SH-SY5Y (cell line): Measurements from ENCODE around the gene GOLGA6L2.

Source experiments
- GATA2 ChIP-seq: IDR thresholded peaks from 2 replicates; pipeline ENCODE4 v1.6.1; 2011; ENCODE audit warnings: mild to moderate bottlenecking, low read depth, low read length
- GATA3 ChIP-seq: IDR thresholded peaks from 2 replicates; pipeline ENCODE4 v1.6.1; 2011; ENCODE audit warnings: low read depth, mild to moderate bottlenecking, low read length, moderate library complexity

The GOLGA6L2 gene

DNA sequence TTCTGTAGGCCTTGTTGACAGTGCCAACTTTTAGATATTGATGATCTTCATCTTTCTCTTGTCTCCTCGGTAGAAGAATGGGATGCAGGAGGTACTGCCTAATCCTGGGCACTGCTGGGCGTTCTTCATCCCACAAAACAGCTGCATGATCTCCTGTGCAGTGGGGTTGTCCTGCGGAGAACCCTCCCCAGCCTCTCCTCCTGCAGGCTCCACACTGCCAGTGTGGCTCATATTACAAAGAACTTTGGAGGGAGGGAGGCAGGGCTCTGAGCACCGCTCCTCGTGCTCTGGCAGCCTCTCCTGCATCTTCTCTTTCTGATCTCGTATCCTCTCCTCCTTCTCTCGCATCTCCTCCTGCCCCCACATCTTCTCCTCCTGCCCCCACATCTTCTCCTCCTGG, 7.5 kb downstream of the GOLGA6L2 start:
- no peak for TF ChIP-seq GATA2
- TF ChIP-seq GATA3 = no peak

DNA sequence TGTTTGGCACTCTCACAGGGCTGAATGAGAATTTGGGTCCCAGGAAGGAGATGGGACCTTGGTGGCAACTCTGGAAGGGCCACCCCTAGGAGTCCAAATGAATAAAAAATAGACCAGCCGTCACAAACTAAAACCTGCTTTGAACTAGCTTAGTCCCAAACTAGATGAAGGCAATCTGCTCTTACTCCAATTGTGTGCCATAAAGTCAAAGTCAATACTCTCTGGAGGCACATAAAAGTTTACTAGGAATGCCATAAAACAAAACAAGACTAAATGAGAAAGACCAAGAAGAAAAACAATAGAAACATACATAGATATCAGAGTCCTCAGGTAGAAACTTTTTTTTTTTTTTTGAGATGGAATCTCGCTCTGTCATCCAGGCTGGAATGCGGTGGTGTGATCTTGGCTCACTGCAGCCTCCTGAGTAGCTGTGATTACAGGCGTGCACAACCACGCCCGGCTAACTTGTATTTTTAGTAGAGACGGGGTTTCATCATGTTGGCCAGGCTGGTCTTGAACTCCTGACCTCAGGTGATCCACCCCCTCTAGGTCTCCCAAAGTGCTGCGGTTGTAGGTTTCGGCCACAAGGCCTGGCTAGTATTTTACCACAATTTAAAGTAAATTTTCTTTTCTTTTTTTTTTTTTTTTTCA, 8.1 kb downstream of the GOLGA6L2 start:
- TF ChIP-seq GATA2 = no peak
- TF ChIP-seq GATA3 = no peak

DNA sequence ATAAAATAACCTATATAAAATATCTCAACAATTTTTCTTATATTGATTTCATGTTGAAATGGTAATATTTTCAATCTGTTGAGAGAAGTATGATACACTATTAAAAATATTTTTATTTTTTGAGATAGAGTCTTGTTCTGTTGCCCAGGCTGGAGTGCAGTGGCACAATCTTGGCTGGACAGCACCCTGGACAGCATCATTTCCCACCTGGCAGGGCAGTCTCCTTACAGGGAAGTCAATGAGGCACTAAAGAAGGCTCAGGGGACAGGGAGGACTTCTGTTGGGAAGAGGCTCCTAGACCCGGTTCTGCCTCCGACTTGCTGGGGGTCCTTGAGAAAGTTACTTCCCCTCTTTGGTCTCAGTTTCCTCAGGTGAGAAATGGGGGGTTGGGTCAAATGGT, 9.4 kb downstream of the GOLGA6L2 start:
- no peak for TF ChIP-seq GATA3
- no peak for TF ChIP-seq GATA2

DNA sequence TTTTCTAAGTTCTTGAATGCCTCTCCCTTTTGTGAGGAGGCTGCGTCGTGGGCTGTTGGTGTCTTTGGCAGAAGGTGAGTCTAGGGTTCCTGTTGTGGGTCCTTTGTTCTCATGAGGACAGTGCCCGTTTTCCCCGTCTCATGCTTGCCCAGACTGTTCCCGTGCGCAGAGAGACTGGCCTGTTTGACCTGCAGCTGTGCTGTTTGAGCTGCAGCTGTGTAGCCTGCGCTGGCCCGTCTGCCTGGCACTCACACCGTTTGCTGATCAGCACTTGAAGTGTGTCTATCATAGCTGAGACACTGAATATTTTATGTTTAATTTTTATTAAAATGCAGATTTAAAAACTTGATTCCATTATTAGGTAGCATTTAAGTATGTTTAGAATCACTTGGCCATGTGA, 9.9 kb downstream of the GOLGA6L2 start:
- TF ChIP-seq GATA3 (no peak), GATA2 (no peak)

DNA sequence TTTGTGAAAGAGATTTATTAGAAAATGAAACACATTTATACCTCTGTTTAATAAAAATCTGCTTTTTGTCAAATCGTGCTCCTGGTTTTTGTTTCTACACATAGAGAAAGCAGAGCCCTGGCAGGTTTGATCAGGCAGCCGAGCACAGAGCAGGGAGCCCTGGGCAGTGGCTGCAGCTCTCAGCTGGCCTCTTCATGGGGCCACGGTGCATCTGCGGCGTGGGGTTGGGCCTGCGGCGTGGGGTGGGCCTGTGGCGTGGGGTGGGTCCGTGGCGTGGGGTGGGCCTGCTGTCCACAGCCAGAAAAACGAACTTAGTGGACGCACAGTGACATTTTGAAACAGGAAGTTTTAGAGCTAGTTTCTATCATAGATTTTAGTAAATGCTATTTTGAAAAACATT, 10.6 kb downstream of the GOLGA6L2 start:
- TF ChIP-seq GATA3 (no peak), GATA2 (no peak)

DNA sequence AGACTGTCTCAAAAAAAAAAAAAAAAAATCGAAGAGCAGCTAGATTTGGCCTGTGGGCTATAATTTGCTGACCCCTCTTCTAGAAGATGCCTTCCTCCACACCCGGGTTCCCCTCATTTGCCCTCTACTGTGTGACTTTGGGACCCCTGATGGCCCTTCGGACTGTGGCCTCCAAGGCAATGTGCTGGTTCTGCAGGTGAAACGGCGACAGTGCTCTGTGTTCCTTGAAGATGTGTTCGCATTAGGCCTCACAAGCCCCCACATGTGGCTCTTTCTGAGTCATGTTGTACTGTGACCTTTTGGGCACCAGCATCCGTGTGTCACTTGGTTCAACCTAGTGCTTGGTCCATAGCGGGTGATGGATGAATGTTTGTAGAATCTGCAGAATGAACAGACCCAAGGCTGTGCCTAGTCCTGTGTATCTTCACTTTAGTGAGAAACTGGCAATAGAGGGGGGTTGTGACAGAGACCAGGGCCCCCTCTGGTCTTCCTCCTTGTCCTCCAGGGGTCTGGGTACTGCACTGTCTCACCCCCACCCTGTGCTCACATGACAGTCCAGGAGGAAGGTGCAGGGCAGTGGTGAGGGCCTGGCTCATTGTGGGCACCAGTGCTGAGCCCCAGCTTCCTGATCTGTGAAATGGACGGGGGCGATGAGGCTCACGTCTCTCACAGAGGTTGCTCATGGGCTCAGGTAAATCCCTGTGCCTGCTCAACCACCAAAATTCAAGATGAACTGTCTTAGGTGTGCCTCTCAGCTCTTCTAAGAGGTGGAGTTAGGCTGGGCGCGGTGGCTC, 22.7 kb downstream of the GOLGA6L2 start:
- TF ChIP-seq GATA3 (no peak), GATA2 (no peak)

DNA sequence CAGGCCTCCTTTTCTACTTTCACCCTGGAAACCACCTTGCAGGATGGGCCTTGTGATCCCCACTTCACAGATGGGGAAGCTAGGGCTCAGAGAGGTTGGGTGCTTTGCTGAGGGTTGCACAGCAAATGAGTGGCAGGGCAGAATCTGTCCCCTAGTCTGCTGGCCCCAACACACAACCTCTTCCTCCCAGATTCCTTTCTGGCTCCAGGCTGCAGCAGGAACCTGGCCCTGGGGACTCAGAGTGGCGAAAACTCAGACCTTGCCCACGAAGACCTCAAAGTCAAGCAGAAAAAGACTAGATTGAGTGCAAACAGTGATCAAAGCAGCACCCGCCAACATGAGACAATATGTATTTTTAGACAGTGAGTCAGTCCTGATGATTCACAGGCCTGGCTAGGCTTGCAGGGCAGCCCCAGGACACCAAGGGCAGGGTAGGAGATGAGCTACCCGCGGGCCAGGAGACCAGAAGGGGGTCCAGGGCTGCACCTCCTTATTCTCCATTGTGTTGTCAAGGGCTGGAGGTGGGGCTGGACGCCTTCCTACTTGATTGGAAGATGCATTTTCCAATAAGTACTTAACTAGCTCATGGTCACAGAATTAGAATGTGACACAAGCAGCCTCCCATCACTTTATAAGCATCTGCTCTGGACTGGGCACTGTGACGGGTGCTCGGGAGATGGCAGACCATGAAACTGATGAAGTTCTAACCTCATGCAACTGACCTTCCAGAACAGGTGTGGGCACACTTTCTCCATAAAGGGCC, 23.9 kb downstream of the GOLGA6L2 start:
- no peak for TF ChIP-seq GATA3
- TF ChIP-seq GATA2 = no peak

DNA sequence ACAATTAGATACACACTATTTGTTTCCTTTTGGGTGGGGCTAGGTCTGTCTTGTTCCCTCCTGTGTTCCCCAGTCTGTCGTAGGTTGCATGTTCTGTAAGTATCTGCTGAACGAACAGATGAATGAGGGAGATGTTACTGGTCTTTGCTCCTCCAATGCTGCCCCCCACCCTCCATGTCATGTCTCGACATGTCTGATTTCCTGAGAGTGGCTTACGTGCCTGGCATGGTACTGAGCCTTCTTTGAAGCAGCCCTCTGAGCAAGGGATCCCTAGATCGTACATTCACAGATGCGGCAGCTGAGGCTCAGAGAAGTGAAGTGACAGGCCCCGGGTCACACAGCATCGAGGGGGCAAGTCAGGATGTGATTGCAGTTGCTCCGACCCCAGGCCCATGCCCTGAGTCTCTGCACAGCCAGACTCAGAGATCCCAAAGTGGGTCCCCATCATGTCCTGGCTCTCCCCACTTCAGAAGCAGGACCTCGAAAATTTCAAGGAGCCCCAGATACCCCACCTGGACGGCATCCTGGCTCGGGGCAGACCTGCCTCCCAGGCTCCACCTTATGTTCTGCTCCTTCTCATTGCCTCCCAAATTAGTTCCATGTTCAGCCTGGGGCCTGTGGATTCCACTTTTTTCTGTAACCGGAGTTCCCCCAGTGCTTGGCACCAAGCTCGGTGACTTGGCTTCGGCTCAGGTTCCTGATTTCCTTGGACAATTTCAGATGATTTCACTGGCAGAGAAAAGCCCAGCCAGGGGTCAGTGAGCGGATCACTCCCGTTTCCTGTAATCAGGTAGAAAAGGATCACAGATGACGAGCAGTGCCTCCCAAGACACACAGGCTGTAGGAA, 24.7 kb downstream of the GOLGA6L2 start:
- TF ChIP-seq GATA3 = no peak
- no peak for TF ChIP-seq GATA2

DNA sequence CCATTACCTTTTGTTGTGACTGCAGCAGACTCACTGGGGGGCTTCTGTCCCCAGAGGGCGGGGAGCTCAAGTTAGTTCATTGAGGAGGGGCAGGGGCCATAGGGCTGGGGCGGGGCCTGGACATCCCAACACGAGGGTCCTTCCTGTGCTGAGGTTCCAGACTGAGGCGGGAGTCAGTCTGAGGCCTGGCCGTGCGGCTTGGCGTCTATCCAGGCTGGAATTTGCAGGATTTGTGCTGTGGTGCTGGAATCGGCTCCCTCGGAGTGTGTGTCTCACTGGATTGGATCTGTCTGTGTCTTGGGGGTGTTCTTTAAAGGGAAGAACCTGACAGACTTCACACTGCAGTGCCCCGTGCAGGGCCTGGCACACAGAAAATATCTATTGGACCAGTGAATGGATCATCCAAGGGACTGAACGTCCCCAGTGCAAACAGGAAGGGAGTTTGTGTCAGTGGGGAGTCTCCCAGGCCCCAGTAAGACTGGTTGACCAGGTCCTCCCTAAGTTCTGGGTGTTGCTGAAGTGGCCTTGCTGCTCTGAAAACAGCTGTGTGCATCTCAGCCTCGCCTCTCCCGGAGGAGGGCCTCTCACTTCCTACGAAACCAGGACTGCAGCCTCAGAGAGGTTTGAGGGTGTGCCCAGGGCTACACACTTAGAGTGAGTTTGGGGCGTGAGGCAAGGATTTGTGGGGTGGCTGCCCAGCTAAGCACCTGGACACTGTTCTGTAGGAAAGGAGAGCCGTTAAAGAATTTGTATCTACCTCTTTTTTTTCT, 26.1 kb downstream of the GOLGA6L2 start:
- TF ChIP-seq GATA2 = no peak
- TF ChIP-seq GATA3 = no peak

DNA sequence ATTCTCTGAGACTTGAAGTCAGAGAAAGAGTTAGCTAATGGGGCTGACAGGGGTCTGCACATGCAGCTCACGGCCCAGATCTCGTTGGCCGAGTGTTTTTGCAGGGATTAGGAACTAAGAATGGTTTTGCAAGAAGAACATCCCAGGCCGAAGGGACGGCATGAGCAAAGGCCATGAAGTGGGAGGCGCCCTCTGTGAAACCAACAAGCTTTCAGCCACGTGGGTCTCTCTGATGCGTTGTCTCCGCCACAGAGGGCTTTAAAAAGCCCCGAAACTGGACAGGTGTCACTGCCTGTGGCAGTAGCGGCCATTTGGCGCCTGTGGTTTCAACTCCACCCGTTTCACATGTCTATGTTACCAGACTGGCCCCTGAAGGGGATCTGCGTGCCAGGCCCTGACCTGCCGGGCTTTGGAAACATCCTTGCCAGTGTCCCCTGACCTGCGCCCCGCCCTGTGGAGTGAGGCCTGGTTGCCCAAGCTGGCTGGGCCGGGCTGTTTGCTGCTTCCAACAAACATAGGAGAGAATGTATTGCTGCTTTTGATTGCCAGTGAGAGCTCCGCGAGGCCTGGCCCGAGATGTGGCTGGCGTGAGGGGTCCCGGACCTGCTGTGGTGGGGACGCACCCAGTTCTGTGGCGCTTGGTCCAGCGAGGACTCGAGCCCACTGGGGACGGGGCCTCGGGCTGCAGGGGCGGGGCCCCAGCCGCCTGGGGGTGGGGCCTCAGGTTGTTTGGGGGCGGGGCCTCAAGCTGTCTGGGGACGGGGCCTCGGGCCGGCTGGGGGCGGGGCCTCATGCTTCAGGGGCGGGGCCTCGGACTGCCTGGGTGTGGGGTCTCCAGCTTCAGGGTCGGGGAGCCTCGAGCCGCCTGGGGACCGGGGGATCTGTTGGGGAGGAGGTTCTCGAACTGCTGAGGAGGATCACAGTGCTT, 30.4 kb downstream of the GOLGA6L2 start:
- TF ChIP-seq GATA3 (no peak), GATA2 (no peak)

DNA sequence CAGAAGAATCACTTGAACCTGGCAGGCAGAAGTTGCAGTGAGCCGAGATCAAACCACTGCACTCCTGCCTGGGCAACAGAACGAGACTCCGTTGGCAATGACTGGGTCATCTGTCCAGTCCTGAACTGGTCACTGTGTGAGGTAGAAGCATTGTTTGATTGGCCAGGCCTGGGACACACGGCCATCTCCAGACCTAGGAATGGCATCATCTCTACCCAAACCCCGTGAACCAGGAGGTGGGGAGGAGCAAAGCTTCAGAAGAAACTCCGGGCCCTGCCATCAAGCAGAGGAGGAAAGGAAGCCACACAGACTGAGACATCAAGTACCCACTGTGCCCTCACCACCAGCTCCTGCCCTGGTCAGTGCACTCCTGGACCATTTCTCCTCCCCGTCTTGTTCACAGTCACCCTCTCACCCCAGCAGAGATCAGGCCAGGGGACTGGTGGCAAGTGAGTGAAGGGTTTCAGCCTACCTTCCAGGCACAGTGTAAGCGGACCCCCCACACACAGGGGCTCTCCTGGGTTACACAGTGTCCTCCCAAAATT, 31.6 kb downstream of the GOLGA6L2 start:
- TF ChIP-seq GATA2 (no peak), GATA3 (no peak)

DNA sequence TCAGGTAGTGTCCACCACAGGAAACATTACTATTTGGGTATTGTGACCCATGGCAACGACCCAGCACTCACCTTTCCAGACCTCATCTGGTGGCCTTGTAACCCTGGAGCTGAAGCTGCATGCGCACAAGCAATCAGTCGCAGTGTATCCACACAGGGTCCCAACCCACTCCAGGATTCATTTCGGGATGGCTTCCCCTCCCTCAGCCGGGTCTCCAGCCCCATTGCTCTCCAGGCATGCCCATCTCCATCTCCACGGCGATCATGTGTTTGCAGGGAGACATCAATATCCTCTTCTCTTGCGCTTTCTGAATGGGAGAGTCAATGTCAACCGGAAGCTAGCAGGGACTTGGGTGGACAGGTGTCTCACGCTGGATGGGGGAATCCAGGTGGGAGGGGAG, 35.2 kb downstream of the GOLGA6L2 start:
- TF ChIP-seq GATA2 (no peak), GATA3 (no peak)

DNA sequence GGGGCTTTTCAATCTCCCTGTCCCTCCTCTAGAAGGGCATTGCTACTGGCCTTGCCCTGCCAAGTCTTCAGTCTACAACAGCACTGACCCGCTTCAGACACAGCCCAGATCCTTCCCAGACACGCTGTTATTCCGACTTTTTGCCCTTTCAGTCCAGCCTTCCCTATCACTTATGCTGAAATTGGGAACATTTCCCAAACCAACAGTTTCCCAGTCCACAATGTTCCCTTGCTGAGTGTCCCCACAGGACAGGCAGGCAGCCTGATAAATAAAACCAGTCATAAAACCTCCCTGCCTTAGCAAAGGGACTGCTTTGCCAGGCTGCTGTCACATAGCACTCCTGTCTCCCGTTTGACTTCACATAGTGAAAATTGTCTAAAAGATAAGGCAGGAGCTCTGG, 43.5 kb downstream of the GOLGA6L2 start:
- TF ChIP-seq GATA3 = no peak
- no peak for TF ChIP-seq GATA2
